Measurements from ENCODE around the gene GARNL3. TPM values are rescaled to one million over a fixed set of nuclear protein-coding genes. Genes with fewer than 3 reads are reported as not detected.

Gene GARNL3
- total RNA-seq, 1 donor = 1.0 TPM

DNA sequence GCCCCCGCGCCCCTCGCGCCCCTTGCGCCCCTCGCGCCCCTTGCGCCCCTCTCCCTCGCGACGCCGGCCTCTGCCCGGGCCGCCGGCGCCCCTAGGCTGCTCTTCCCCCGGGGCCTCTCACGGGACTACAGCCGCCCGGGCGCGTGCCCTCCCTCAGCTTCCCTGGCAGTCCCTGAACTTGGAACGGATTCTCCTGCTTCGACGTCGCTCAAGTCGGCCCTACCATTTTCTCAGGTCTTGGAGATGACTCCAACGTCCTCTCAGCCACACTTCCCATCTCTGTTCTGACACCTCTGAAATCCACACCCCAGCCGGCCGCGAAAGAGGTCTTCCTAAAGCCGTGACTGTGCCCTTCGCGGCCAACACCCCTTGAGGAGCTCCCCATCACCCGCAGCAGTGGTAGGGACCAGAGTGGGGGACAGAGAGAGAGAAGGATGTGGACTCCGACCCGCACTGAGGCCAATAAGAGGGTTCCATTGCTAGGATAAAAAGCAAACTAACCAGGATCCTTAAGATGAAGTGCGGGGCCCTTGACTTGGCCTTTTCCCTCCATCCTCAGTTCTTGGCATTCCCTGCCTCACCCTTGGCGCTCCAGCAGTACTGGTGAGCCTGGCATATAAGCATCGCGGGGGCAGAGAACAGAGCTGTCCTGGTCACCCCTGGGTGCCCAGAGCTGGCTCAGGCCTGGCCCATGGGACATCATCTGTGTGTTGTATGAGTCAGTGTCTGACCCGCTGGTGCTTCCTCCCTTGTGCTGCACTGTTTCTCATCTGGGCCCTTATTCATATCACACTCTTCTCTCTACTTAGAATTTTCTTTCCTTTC lies 38.6 kb upstream of the GARNL3 start:
- no peak overlapping the region for H3K4me3 ChIP-seq (ENCODE audit: low read length)
- peaks cover 19% of the 10 kb centered on the region for H3K4me1 ChIP-seq (ENCODE audit: insufficient read depth, low read length)
- H3K9me3 ChIP-seq (ENCODE audit: low read depth, low read length) = no peaks in the 10 kb centered on the region
- peaks cover 16% of the 10 kb centered on the region for H3K27me3 ChIP-seq (ENCODE audit: insufficient read depth, low read length)

GRCh38 chr9:127229691-127230417 lies 34.7 kb upstream of the GARNL3 start:
- Histone ChIP-seq H3K4me3 (ENCODE audit: low read length) (no peak overlapping the region), H3K9me3 (ENCODE audit: low read depth, low read length) (no peaks in the 10 kb centered on the region), H3K27me3 (ENCODE audit: insufficient read depth, low read length) (peaks cover 24% of the 10 kb centered on the region), H3K4me1 (ENCODE audit: insufficient read depth, low read length) (peaks cover 11% of the 10 kb centered on the region)

- Histone ChIP-seq H3K4me1 (ENCODE audit: insufficient read depth, low read length) (no peaks in the 10 kb centered on the region), H3K27me3 (ENCODE audit: insufficient read depth, low read length) (peaks cover 20% of the 10 kb centered on the region), H3K4me3 (ENCODE audit: low read length) (no peak overlapping the region), H3K9me3 (ENCODE audit: low read depth, low read length) (no peaks in the 10 kb centered on the region)
Measured at GRCh38 chr9:127231666-127232065, 32.9 kb upstream of the GARNL3 start.

GRCh38 chr9:127232833-127233549 lies 31.6 kb upstream of the GARNL3 start:
- no peak overlapping the region for H3K4me3 ChIP-seq (ENCODE audit: low read length)
- H3K9me3 ChIP-seq (ENCODE audit: low read depth, low read length) = no peaks in the 10 kb centered on the region
- H3K4me1 ChIP-seq (ENCODE audit: insufficient read depth, low read length) = no peaks in the 10 kb centered on the region
- H3K27me3 ChIP-seq (ENCODE audit: insufficient read depth, low read length) = peaks cover 16% of the 10 kb centered on the region

- no peaks in the 10 kb centered on the region for H3K9me3 ChIP-seq (ENCODE audit: low read depth, low read length)
- H3K27me3 ChIP-seq (ENCODE audit: insufficient read depth, low read length) = peaks cover 13% of the 10 kb centered on the region
- no peak overlapping the region for H3K4me3 ChIP-seq (ENCODE audit: low read length)
- H3K4me1 ChIP-seq (ENCODE audit: insufficient read depth, low read length) = no peaks in the 10 kb centered on the region
Measured at GRCh38 chr9:127233550-127233949, 31.0 kb upstream of the GARNL3 start.

GRCh38 chr9:127233989-127234388 lies 30.6 kb upstream of the GARNL3 start:
- Histone ChIP-seq H3K4me1 (ENCODE audit: insufficient read depth, low read length) (no peaks in the 10 kb centered on the region), H3K27me3 (ENCODE audit: insufficient read depth, low read length) (peaks cover 13% of the 10 kb centered on the region), H3K9me3 (ENCODE audit: low read depth, low read length) (no peaks in the 10 kb centered on the region), H3K4me3 (ENCODE audit: low read length) (no peak overlapping the region)

GRCh38 chr9:127237801-127238200 lies 26.8 kb upstream of the GARNL3 start:
- H3K4me1 ChIP-seq (ENCODE audit: insufficient read depth, low read length) = no peaks in the 10 kb centered on the region
- no peak overlapping the region for H3K4me3 ChIP-seq (ENCODE audit: low read length)
- H3K9me3 ChIP-seq (ENCODE audit: low read depth, low read length) = no peaks in the 10 kb centered on the region
- H3K27me3 ChIP-seq (ENCODE audit: insufficient read depth, low read length) = peaks cover 5% of the 10 kb centered on the region

DNA sequence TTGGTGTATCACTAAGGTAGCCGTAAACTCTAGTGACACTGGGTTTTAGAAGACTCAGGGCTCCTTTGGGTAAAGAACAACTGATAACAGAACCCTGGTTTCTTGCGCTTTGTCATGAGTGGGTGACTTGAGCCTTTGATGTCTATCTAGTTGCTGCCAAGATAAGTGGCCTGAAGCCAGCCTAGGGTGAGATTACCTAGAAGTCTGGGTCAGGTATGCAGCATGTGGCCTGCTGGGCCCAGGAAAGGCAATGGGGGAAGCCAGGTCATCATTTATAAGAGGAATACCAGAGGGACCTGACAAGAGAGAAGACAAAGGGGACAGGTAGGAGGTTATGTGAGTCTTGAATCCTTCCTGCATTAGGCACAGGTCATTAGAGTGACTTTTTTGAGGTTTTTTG lies 23.2 kb upstream of the GARNL3 start:
- Histone ChIP-seq H3K27me3 (ENCODE audit: insufficient read depth, low read length) (no peaks in the 10 kb centered on the region), H3K9me3 (ENCODE audit: low read depth, low read length) (no peaks in the 10 kb centered on the region), H3K4me3 (ENCODE audit: low read length) (no peak overlapping the region), H3K4me1 (ENCODE audit: insufficient read depth, low read length) (peaks cover 14% of the 10 kb centered on the region)

DNA sequence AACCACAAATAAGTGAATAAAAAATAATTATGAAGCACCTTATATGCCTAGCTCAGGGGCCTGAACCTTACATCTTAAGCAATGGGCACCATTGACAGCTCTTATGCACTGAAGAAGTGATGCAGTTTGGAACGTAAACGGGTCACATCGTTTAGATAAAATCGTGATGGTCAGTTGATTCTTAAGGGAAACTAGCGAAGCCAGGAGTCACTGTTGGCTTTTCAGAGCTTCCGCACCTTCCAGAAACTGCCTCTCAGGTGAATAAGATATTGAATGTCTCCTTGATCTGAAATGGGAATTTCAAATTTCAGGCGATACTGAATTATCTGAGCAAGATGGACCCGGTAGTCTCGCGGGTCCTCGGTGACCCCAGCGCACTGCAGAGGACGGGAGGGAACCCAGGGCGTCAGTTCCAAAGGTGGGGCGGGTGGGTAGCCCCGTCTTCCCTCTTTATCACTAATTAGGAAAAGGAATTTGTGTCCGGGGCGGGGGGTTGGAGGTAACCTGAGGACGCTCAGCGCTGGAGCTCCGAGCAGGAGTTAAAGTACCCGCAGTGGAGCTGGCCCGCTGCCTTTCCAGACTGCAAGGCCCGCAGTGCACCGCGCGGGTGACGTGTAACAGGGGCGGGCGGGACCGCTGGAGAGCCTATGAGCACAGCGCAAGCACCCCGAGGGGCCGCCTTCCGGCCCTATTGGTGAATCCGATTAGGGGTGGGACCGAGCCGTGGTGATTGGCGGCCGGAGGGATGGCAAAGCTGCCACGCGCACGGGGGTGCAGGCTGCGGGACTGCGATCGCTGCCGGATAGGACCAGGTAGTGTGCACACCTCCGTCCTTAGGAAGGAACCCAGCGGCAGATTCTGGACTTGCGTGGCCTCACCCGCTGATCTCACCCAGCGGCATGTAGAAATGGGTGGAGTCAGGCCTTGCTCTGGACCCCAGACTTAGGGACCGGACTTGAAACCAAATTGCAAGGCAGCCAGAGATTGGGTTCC lies 19.7 kb upstream of the GARNL3 start:
- H3K4me1 ChIP-seq (ENCODE audit: insufficient read depth, low read length) = peaks cover 14% of the 10 kb centered on the region
- peak overlapping the region; percentile 40 for H3K4me3 ChIP-seq (ENCODE audit: low read length)
- no peaks in the 10 kb centered on the region for H3K9me3 ChIP-seq (ENCODE audit: low read depth, low read length)
- no peaks in the 10 kb centered on the region for H3K27me3 ChIP-seq (ENCODE audit: insufficient read depth, low read length)

- peaks cover 14% of the 10 kb centered on the region for H3K4me1 ChIP-seq (ENCODE audit: insufficient read depth, low read length)
- peak overlapping the region; percentile 40 for H3K4me3 ChIP-seq (ENCODE audit: low read length)
- H3K9me3 ChIP-seq (ENCODE audit: low read depth, low read length) = no peaks in the 10 kb centered on the region
- no peaks in the 10 kb centered on the region for H3K27me3 ChIP-seq (ENCODE audit: insufficient read depth, low read length)
Measured at GRCh38 chr9:127245637-127246164, 18.9 kb upstream of the GARNL3 start.

- H3K4me1 ChIP-seq (ENCODE audit: insufficient read depth, low read length) = peaks cover 14% of the 10 kb centered on the region
- H3K4me3 ChIP-seq (ENCODE audit: low read length) = no peak overlapping the region
- no peaks in the 10 kb centered on the region for H3K9me3 ChIP-seq (ENCODE audit: low read depth, low read length)
- H3K27me3 ChIP-seq (ENCODE audit: insufficient read depth, low read length) = peaks cover 4% of the 10 kb centered on the region
Measured at GRCh38 chr9:127248241-127248640, 16.3 kb upstream of the GARNL3 start.

- no peaks in the 10 kb centered on the region for H3K9me3 ChIP-seq (ENCODE audit: low read depth, low read length)
- no peak overlapping the region for H3K4me3 ChIP-seq (ENCODE audit: low read length)
- peaks cover 7% of the 10 kb centered on the region for H3K4me1 ChIP-seq (ENCODE audit: insufficient read depth, low read length)
- peaks cover 4% of the 10 kb centered on the region for H3K27me3 ChIP-seq (ENCODE audit: insufficient read depth, low read length)
Measured at GRCh38 chr9:127249877-127250276, 14.7 kb upstream of the GARNL3 start.

- Histone ChIP-seq H3K4me3 (ENCODE audit: low read length) (no peak overlapping the region), H3K4me1 (ENCODE audit: insufficient read depth, low read length) (no peaks in the 10 kb centered on the region), H3K9me3 (ENCODE audit: low read depth, low read length) (no peaks in the 10 kb centered on the region), H3K27me3 (ENCODE audit: insufficient read depth, low read length) (peaks cover 4% of the 10 kb centered on the region)
Measured at GRCh38 chr9:127250896-127251391, 13.6 kb upstream of the GARNL3 start.
